Fibroblast of mammary gland (primary cell): ENCODE results near the gene SMAD2.
A peak's percentile ranks its signal among the peaks of the same experiment; 100 is the strongest.

Experiments
- DNase-seq: peaks from one replicate; pipeline ENCODE4 v3.0.0-alpha.2; 2010; ENCODE audit warnings: low read depth
- H3K4me3 ChIP-seq: 2 replicates; pipeline ENCODE4 v1.5.1; 2011; ENCODE audit warnings: low read depth, mild to moderate bottlenecking, low read length, moderate library complexity; ENCODE audit not compliant: control insufficient read depth
- CTCF ChIP-seq: conservative IDR thresholded peaks from 2 replicates; pipeline ENCODE4 v1.5.1; 2011; ENCODE audit warnings: low read depth, low read length, inconsistent platforms; ENCODE audit not compliant: control insufficient read depth, insufficient read depth

The SMAD2 gene

GRCh38 chr18:47930199-47930930, at the start of gene SMAD2:
TSS of gene SMAD2 (minus strand) at chr18:47930659. CDS start at chr18:47896756, 33,903 bp downstream.
- peak; percentile 68 for DNase-seq
- H3K4me3 ChIP-seq = peak within 1 kb of the TSS; percentile 59
- no peak for TF ChIP-seq CTCF

GRCh38 chr18:47979611-47980200, 49.2 kb upstream of the SMAD2 start:
- no peak for DNase-seq
- H3K4me3 ChIP-seq = no peak overlapping the region
- TF ChIP-seq CTCF = no peak

GRCh38 chr18:47978603-47979002, 48.1 kb upstream of the SMAD2 start:
- no peak overlapping the region for H3K4me3 ChIP-seq
- no peak for TF ChIP-seq CTCF
- no peak for DNase-seq

GRCh38 chr18:47978141-47978540, 47.7 kb upstream of the SMAD2 start:
- TF ChIP-seq CTCF = no peak
- H3K4me3 ChIP-seq = no peak overlapping the region
- no peak for DNase-seq

- no peak overlapping the region for H3K4me3 ChIP-seq
Observed at GRCh38 chr18:47975701-47976100, 45.2 kb upstream of the SMAD2 start.

GRCh38 chr18:47975105-47975504, 44.6 kb upstream of the SMAD2 start:
- no peak for TF ChIP-seq CTCF
- no peak for DNase-seq
- no peak overlapping the region for H3K4me3 ChIP-seq

More at GRCh38 chr18:47975701-47976100, 45.2 kb upstream of the SMAD2 start:
- no peak for TF ChIP-seq CTCF
- DNase-seq = no peak
